PC-9 (cell line): ENCODE measurements around the gene NFKB1.

Source experiments
- EZH2 ChIP-seq: fragments of 200-600 bp; sonication (generic); IDR thresholded peaks from 2 replicates; pipeline ENCODE4 v1.8.0; 2017; ENCODE audit warnings: antibody characterized with exemption, low read depth
- TF ChIP-seq, protein P1 (sequence below): fragments of 200-600 bp; sonication (generic); conservative IDR thresholded peaks from 2 replicates; pipeline ENCODE4 v1.6.1; 2017; ENCODE audit warnings: mixed run types, antibody characterized with exemption, mild to moderate bottlenecking, moderate library complexity

DNA sequence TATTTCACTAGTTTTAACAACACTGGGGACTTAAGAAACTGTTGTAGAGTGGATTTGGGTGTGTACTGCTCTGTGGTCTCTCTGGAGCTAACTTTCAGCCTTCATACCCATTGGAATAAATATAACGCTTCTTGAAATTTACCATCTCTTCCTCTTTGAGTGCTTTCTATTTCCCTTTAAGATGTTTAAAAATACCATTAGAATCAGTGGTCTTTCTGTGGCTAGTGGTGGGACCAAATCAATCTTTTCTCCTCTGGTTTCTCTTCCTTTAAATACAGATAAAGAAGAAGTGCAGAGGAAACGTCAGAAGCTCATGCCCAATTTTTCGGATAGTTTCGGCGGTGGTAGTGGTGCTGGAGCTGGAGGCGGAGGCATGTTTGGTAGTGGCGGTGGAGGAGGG, 92.0 kb downstream of the NFKB1 start:
- TF ChIP-seq, protein P1, sequence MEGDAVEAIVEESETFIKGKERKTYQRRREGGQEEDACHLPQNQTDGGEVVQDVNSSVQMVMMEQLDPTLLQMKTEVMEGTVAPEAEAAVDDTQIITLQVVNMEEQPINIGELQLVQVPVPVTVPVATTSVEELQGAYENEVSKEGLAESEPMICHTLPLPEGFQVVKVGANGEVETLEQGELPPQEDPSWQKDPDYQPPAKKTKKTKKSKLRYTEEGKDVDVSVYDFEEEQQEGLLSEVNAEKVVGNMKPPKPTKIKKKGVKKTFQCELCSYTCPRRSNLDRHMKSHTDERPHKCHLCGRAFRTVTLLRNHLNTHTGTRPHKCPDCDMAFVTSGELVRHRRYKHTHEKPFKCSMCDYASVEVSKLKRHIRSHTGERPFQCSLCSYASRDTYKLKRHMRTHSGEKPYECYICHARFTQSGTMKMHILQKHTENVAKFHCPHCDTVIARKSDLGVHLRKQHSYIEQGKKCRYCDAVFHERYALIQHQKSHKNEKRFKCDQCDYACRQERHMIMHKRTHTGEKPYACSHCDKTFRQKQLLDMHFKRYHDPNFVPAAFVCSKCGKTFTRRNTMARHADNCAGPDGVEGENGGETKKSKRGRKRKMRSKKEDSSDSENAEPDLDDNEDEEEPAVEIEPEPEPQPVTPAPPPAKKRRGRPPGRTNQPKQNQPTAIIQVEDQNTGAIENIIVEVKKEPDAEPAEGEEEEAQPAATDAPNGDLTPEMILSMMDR: no peak
- no peak for TF ChIP-seq EZH2
